DMS 273 treated with DMSO at 0.1 percent for 48 hours (cell line): ENCODE measurements around the gene PAX5.

Source experiments
- DNase-seq: peaks from one replicate; lab custom pipeline; 2025; lab: John Stamatoyannopoulos, UW

Gene PAX5

GRCh38 chr9:36960575-36960955, 73.5 kb downstream of the PAX5 start:
- DNase-seq: no peak

- no peak for DNase-seq
These were observed 74.1 kb downstream of the PAX5 start for GRCh38 chr9:36959681-36960574.

DNA sequence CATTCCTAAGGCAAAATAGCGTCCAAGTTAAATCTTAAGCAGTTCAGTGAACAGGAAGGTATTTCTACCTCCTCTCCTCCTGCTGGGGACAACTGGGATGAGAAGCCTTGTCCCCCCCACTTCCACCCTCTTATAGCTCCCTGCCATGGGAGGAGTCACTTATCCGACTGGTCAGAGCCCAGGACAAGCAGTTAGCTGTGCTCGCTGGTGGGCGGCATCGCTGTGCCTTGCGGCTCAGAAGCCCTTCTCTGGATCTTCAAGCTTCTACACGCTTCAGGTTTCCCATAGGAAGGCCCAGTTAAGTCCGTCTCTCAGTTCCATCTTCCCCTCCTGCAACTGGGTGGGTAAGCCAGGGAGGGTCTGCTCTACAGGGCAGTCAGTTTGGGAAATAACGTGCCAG, 77.2 kb downstream of the PAX5 start:
- no peak for DNase-seq

DNA sequence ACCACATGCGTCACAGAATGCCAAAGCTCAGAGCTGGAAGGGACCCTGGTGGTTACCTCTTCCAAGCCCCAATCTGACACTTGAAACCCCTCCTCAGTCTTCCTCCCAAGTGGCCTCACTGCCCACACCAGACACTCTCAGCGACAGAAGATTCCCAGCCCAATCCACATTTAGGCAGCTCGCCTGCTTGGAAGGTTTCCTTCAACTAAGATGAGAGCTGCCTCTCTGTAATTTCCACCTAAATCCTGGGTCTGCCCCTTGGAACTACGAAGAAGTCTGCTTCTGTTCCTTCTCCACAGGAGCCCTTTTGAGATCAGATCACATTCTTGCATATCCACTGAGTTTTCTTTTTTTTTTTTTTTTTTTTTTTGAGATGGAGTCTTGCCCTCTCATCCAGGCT, 83.7 kb downstream of the PAX5 start:
- no peak for DNase-seq

- DNase-seq: no peak
These were observed 84.6 kb downstream of the PAX5 start for GRCh38 chr9:36949466-36949865.

DNA sequence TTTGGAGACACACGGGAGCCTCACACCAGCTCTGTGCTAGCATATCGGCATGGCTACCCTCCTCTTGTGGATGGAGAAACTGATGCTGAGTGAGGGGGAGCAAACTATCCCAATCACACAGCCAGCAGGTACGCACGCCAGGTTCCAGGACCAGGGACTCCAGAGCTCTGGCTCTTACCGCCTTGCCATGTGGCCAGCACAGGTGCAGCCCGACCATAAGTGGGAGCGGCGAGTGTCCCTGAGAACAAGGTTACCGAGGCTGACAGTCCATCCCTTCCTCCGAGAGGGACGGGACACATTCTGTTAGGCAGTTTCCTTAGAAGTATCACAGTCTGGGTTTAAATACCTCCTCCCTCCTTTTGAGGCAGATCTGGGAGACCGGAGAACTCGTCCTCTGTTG, 86.0 kb downstream of the PAX5 start:
- DNase-seq: no peak

DNA sequence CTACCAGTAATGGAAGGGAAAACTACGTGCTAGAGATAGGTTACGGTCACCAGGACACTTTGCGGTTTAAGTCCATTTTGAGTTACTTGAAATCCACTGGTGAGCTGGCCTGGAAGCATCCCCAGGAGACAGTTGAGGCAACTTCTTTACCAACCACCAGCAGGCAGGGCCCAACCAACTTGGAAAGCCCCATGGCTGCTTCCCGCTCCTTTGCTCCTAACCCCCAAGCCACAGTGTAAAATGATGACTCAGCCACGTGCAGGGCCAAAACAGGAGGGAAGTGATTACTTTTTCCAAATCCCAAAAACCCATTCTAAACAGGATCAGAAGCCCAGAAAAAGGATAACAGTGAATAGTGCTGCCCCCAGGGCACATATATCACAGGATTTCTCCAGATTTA, 87.4 kb downstream of the PAX5 start:
- DNase-seq: no peak

GRCh38 chr9:36945999-36946398, 88.1 kb downstream of the PAX5 start:
- DNase-seq: no peak

DNA sequence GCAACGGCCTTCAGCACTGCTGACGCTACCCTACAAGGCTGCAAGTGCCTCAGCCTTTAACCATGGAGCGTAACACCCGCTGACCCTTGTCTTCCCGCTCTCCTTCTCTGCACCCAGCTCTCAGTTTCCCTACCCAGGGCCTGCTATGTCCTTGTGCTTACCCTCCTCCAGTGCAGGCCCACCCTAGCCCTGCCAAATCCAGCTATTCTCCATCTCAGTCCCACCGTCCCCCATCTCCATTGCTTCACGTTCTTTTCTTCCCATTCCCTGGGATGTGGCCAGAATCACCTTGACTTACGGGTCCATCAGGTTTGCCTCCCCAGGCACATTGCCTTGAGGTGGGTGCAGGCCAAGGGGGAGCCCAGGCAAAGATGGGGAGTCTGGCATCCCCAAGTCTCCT, 91.2 kb downstream of the PAX5 start:
- DNase-seq: no peak

GRCh38 chr9:36941441-36941840, 92.6 kb downstream of the PAX5 start:
- DNase-seq: no peak

- DNase-seq: no peak
These were observed 93.2 kb downstream of the PAX5 start for GRCh38 chr9:36940881-36941280.

DNA sequence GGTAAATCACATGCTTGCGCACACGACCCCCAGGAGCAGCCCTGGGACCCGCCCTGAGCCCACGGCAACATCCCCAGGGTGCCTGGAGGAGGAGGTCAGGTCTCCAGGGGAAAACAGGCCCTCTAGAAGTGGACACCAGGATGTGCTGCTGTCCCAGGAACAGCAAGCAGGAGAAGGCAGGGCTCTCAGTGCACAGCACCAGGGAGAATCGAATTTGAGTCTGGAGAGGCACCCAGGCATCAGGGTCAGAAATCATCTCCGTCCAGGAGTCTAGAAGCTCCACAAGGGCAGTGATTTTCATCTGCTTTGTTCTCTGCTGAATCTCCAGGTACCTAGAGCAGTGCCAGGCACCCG, 93.6 kb downstream of the PAX5 start:
- no peak for DNase-seq

DNA sequence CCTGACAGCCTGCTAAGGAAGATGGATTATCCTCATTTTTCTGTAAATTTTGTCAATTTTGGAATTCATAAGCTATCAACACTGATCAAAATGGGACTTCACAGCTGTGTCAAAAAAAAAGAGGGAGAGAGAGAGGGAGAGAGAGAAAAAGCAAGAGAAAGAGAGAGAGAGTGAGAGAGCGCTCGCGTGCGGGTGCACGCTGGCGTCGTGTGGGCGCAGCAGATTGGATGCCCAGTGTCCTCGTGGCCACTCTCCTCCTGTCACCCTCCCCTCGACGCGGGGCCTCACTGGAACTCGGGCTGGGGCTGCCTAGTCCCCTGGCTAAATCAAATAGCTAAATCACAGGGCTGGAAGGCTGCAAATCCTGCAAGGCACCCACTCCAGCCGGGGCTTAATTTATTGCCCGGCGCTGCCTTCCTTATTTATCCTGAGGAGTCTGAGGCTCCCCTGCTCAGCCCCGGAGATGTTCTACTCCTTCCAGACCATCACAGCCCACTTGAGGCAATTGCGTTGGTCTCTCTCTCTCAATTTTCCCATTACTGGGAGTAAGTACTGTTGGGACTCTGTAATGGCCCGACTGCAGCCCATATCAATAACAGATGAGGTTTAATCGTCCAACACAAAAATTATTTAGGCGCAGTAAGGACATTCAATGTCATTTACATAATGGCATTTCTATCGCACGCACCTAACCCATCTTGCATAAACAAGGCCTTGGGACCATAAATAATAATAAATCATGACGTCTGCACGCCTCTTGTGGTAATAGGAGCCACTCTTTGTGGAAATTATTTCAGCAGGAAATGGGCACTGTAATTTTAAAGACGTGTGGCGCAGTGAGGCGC, 94.2 kb downstream of the PAX5 start:
- no peak for DNase-seq

DNA sequence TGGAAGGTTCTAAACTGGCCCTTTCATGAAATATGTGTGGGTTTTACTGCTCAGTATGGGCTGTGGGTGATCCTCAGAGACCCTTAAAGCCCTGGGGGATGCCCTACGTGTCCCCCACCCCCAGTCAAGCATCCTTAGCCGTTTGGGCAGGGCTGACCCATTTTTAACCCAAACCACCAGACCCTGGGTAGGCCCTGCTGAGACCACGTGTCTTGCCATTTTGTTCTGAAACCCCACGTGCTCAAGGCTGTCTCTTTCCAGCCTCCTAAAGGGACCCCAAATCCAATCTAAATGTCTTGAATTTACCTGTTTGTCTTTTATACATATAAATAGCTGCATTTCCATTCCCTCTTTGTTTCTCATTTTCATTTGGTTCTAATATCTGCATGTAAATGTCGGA, 94.9 kb downstream of the PAX5 start:
- DNase-seq: no peak

- DNase-seq: no peak
These were observed 95.5 kb downstream of the PAX5 start for GRCh38 chr9:36938617-36939016.

- DNase-seq: no peak
These were observed 96.1 kb downstream of the PAX5 start for GRCh38 chr9:36937951-36938350.

- DNase-seq: no peak
These were observed 96.7 kb downstream of the PAX5 start for GRCh38 chr9:36937346-36937745.

DNA sequence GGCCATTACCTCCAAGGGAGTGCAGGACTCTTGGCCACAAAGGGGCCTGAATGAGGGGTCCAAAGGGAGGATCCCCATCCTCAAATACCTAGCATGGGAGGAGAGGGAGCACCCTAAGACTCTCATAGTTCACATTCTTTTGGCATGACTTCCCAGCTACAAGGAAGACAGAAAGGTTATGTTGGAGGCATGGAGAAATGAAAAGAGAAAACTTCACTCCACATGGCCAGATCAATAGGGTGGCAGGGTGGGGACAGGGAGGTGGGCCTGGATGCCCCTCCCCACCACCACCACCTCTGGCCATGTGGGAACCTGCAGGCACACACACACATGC, 97.6 kb downstream of the PAX5 start:
- no peak for DNase-seq

DNA sequence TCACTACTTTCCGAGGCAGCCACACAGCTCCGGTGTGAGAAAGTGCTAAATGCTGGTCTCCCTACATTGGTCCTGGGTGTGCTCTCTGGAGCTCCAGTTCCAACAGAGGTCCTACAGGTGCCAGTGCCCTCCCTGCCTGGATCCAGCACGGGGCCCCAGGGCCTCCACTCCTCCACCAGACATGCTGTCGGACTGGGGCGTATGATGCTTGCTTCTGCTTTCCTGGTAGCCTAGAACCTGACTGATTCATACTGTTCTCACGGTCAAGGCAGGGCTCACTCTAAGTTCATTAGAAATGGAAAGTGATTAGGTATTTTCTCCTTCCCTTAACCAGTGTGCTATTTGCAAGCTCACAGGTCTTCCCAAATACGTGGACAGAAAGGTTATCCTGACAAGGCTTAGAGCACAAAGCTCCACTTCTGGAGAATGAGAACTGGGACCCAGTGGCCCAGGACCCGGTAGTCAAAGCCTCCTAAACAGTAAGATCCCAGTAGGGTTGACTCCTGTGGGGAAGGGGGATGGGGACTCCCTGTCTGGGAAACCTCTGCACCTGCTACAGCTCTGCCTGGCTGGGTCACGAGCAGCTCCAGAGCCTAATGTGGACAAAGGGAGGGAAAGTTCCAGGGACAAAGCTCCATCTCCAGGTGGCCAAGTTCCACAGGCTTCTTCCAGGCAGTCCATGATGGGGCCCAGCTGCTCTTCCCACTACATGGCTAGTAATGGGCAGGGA, 98.1 kb downstream of the PAX5 start:
- DNase-seq: no peak

GRCh38 chr9:36935332-36935731, 98.7 kb downstream of the PAX5 start:
- DNase-seq: no peak

GRCh38 chr9:36934478-36935065, 99.5 kb downstream of the PAX5 start:
- no peak for DNase-seq

DNA sequence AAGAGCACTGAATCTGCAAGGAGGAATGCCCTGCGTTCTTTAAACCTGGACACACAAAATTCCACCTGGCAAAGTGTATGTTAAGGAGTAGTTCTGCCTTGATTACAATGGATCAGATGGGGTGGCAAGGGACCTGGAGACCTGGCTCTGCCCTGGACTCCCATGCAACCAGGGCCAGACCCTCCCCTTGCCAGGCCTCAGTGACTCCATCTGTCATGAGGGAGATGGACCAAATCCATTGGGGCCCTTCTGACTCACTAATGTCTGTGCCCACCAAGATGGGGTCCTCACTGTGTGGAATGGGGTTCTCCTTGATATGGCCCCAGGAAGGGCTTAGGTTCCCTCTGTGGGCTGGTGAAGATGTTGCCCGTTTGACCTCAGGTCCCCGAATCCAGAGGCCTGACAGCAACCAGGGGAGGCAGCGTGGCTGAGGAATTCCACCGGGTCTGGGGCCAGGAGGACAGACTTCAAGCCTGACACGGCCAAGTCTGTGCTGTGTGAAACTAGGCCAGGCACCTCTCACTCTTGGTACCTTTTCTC, 100.3 kb downstream of the PAX5 start:
- no peak for DNase-seq
